Gastrocnemius medialis (tissue), 4 donors: ENCODE measurements around the gene MAN2A1.

Source experiments
- CTCF ChIP-seq, 5 experiments: fragments of 450-650 bp in 3 of 5; fragments of 200-600 bp in 2 of 5; sonication (generic) in 2 of 5; IDR thresholded peaks in 4 of 5; conservative IDR thresholded peaks in 1 of 5; 1 replicate in 4 of 5; 2 replicates in 1 of 5; pipeline ENCODE4 v1.5.1; 2016 to 2019; ENCODE audit warnings: antibody characterized with exemption in 5 of 5, mild to moderate bottlenecking in 3 of 5, moderate library complexity in 3 of 5
- POLR2A ChIP-seq, 2 donors: fragments of 450-650 bp; IDR thresholded peaks; one replicate each; pipeline ENCODE4 v1.6.1; 2017; ENCODE audit warnings: antibody characterized with exemption in 2 of 2, mild to moderate bottlenecking in 2 of 2, moderate library complexity in 2 of 2

GRCh38 chr5:109900461-109900860, 210.7 kb downstream of the MAN2A1 start:
- TF ChIP-seq CTCF (IDR thresholded peaks at IDR 0.05 in 4 of 5, conservative IDR thresholded peaks at IDR 0.05 in 1 of 5) (no peak), POLR2A (IDR thresholded peaks at IDR 0.05) (no peak)
